ENCODE measurements around the gene SPNS3. TPM values are rescaled to one million over a fixed set of nuclear protein-coding genes. Genes with fewer than 3 reads are reported as not detected.

Gene SPNS3
- total and polyA plus RNA-seq, 2 donors (not counting 1 experiment from before 2014, with no cell fraction given), result 0.44 to 0.52 TPM

- peaks cover 3% of the 10 kb centered on the region for H3K4me1 Mint-ChIP-seq
- H3K36me3 ChIP-seq (replicated peaks in 1 of 2; ENCODE audit: control extremely low read depth in 1 of 2, control insufficient read depth in 1 of 2, extremely low read depth in 1 of 2, insufficient read depth in 2 of 2, low read length in 1 of 2), result no peaks in the 10 kb centered on the region
- H3K4me3 Mint-ChIP-seq, result no peak overlapping the region
- H2AFZ ChIP-seq (ENCODE audit: insufficient read depth, low read depth, low read length, poor library complexity, severe bottlenecking), result no peak overlapping the region
- H3K27me3 ChIP-seq (replicated peaks in 1 of 4; ENCODE audit: control extremely low read depth in 1 of 4, control insufficient read depth in 3 of 4, insufficient read depth in 4 of 4, low read length in 3 of 4), result no peaks in the 10 kb centered on the region
- no peak overlapping the region for H3K9ac ChIP-seq (ENCODE audit: low read length)
- H3K27ac ChIP-seq (ENCODE audit: low read length in 2 of 2), result no peak overlapping the region
- intact Hi-C loops (cut with micrococcal nuclease), result no loop called here
- H3K4me3 ChIP-seq (ENCODE audit: control extremely low read depth in 1 of 5, extremely low read depth in 1 of 5, insufficient read depth in 1 of 5, low read depth in 2 of 5, low read length in 4 of 5), result no peak overlapping the region
- ATAC-seq (ENCODE audit: low read depth) (no peak), DNase-seq (no peak)
- H3K4me1 ChIP-seq (ENCODE audit: control insufficient read depth in 2 of 2, insufficient read depth in 2 of 2, low read length in 2 of 2), result peaks cover 0 to 28% of the 10 kb centered on the region in 2 donors
- H3K4me2 ChIP-seq (replicated peaks; ENCODE audit: low read depth, low read length, poor library complexity, severe bottlenecking), result peak overlapping the region; percentile 43
- no peaks in the 10 kb centered on the region for H3K9me3 Mint-ChIP-seq (ENCODE audit: insufficient read depth)
- peaks cover 0 to 3% (median 0%) of the 10 kb centered on the region in 3 donors for H3K9me3 ChIP-seq (ENCODE audit: control extremely low read depth in 1 of 3, control insufficient read depth in 2 of 3, insufficient read depth in 1 of 3, low read length in 2 of 3)
- TF ChIP-seq CTCF (IDR thresholded peaks at IDR 0.05) (no peak), EZH2 (IDR thresholded peaks at IDR 0.05; ENCODE audit: borderline replicate concordance, insufficient read depth, low read depth, low read length, poor library complexity, severe bottlenecking) (no peak)
- no peaks in the 10 kb centered on the region for H3K27me3 Mint-ChIP-seq
- no peak overlapping the region for H3K27ac Mint-ChIP-seq
- no peaks in the 10 kb centered on the region for H4K20me1 ChIP-seq (ENCODE audit: control insufficient read depth, insufficient read depth, low read length, poor library complexity, severe bottlenecking)
- ChIA-PET CTCF (no interaction called here), POLR2A (no interaction called here)
- H3K79me2 ChIP-seq (ENCODE audit: control insufficient read depth, insufficient read depth, low read length), result no peaks in the 10 kb centered on the region
- 97% methylated on average over 12 of the region's 14 CpGs for WGBS (ENCODE audit: insufficient coverage)
Observed at GRCh38 chr17:4519361-4519788, 85.6 kb downstream of the SPNS3 start.

- Histone ChIP-seq H3K9ac (ENCODE audit: low read length) (no peak overlapping the region), H3K4me1 (ENCODE audit: control insufficient read depth in 2 of 2, insufficient read depth in 2 of 2, low read length in 2 of 2) (peaks cover 0 to 28% of the 10 kb centered on the region in 2 donors), H3K79me2 (ENCODE audit: control insufficient read depth, insufficient read depth, low read length) (no peaks in the 10 kb centered on the region), H3K4me3 (ENCODE audit: control extremely low read depth in 1 of 5, extremely low read depth in 1 of 5, insufficient read depth in 1 of 5, low read depth in 2 of 5, low read length in 4 of 5) (no peak overlapping the region), H3K4me2 (replicated peaks; ENCODE audit: low read depth, low read length, poor library complexity, severe bottlenecking) (no peak overlapping the region), H2AFZ (ENCODE audit: insufficient read depth, low read depth, low read length, poor library complexity, severe bottlenecking) (no peak overlapping the region), H3K27ac (ENCODE audit: low read length in 2 of 2) (no peak overlapping the region), H3K9me3 (ENCODE audit: control extremely low read depth in 1 of 3, control insufficient read depth in 2 of 3, insufficient read depth in 1 of 3, low read length in 2 of 3) (peaks cover 0 to 3% (median 0%) of the 10 kb centered on the region in 3 donors), H3K36me3 (replicated peaks in 1 of 2; ENCODE audit: control extremely low read depth in 1 of 2, control insufficient read depth in 1 of 2, extremely low read depth in 1 of 2, insufficient read depth in 2 of 2, low read length in 1 of 2) (no peaks in the 10 kb centered on the region), H4K20me1 (ENCODE audit: control insufficient read depth, insufficient read depth, low read length, poor library complexity, severe bottlenecking) (no peaks in the 10 kb centered on the region), H3K27me3 (replicated peaks in 1 of 4; ENCODE audit: control extremely low read depth in 1 of 4, control insufficient read depth in 3 of 4, insufficient read depth in 4 of 4, low read length in 3 of 4) (no peaks in the 10 kb centered on the region)
- peaks cover 3% of the 10 kb centered on the region for H3K4me1 Mint-ChIP-seq
- 97% methylated on average over 13 of the region's 19 CpGs for WGBS (ENCODE audit: insufficient coverage)
- no peak overlapping the region for H3K27ac Mint-ChIP-seq
- H3K4me3 Mint-ChIP-seq, result no peak overlapping the region
- no peak for ATAC-seq (ENCODE audit: low read depth)
- POLR2A ChIA-PET, result no interaction called here
- intact Hi-C loops (cut with micrococcal nuclease), result no loop called here
- CTCF ChIA-PET, result no interaction called here
- no peaks in the 10 kb centered on the region for H3K9me3 Mint-ChIP-seq (ENCODE audit: insufficient read depth)
- no peaks in the 10 kb centered on the region for H3K27me3 Mint-ChIP-seq
- no peak for DNase-seq
- no peak for TF ChIP-seq CTCF (IDR thresholded peaks at IDR 0.05)
- no peak for TF ChIP-seq EZH2 (IDR thresholded peaks at IDR 0.05; ENCODE audit: borderline replicate concordance, insufficient read depth, low read depth, low read length, poor library complexity, severe bottlenecking)
Observed at GRCh38 chr17:4520060-4520893, 86.5 kb downstream of the SPNS3 start.

Measured in B cell (primary cell).